ENCODE data around the gene SUCLG2.

SUCLG2 gene

GRCh38 chr3:67487564-67488114 is 166.8 kb downstream of the SUCLG2 start:
- Histone ChIP-seq H4K20me1 (ENCODE audit: insufficient read depth, low read length) (no peaks in the 10 kb centered on the region), H3K9me3 (replicated peaks; ENCODE audit: insufficient read depth, low read length) (no peaks in the 10 kb centered on the region), H3K4me1 (ENCODE audit: low read length) (no peaks in the 10 kb centered on the region), H3K9ac (ENCODE audit: low read length) (no peak overlapping the region), H2AFZ (ENCODE audit: low read length) (no peak overlapping the region), H3K4me2 (ENCODE audit: low read depth, low read length) (no peak overlapping the region), H3F3A (ENCODE audit: insufficient read depth, low read length) (no peaks in the 10 kb centered on the region), H3K79me2 (ENCODE audit: low read length) (no peaks in the 10 kb centered on the region), H3K4me3 (ENCODE audit: low read length) (no peak overlapping the region), H3K36me3 (replicated peaks; ENCODE audit: insufficient read depth, low read length) (no peaks in the 10 kb centered on the region), H3K27ac (ENCODE audit: low read length) (no peak overlapping the region), H3K9me2 (replicated peaks; ENCODE audit: insufficient read depth, low read length) (no peaks in the 10 kb centered on the region), H3K27me3 (replicated peaks; ENCODE audit: insufficient read depth, low read length) (no peaks in the 10 kb centered on the region)
- TF ChIP-seq EZH2phosphoT487 (IDR thresholded peaks at IDR 0.05; ENCODE audit: low read length) (no peak), EZH2 (optimal IDR thresholded peaks at IDR 0.05; ENCODE audit: low read depth, low read length) (no peak), CTCF (IDR thresholded peaks at IDR 0.05; ENCODE audit: low read length) (no peak)
- no peak for DNase-seq

- DNase-seq, result no peak
- H3K36me3 ChIP-seq (replicated peaks; ENCODE audit: insufficient read depth, low read length), result no peaks in the 10 kb centered on the region
- no peak overlapping the region for H3K4me3 ChIP-seq (ENCODE audit: low read length)
- H2AFZ ChIP-seq (ENCODE audit: low read length), result no peak overlapping the region
- H4K20me1 ChIP-seq (ENCODE audit: insufficient read depth, low read length), result no peaks in the 10 kb centered on the region
- no peaks in the 10 kb centered on the region for H3K9me2 ChIP-seq (replicated peaks; ENCODE audit: insufficient read depth, low read length)
- TF ChIP-seq CTCF (IDR thresholded peaks at IDR 0.05; ENCODE audit: low read length) (no peak), EZH2 (optimal IDR thresholded peaks at IDR 0.05; ENCODE audit: low read depth, low read length) (no peak), EZH2phosphoT487 (IDR thresholded peaks at IDR 0.05; ENCODE audit: low read length) (no peak)
- H3K4me1 ChIP-seq (ENCODE audit: low read length), result no peaks in the 10 kb centered on the region
- H3K9ac ChIP-seq (ENCODE audit: low read length), result no peak overlapping the region
- no peaks in the 10 kb centered on the region for H3K79me2 ChIP-seq (ENCODE audit: low read length)
- H3K4me2 ChIP-seq (ENCODE audit: low read depth, low read length), result no peak overlapping the region
- H3K27ac ChIP-seq (ENCODE audit: low read length), result no peak overlapping the region
- H3K27me3 ChIP-seq (replicated peaks; ENCODE audit: insufficient read depth, low read length), result no peaks in the 10 kb centered on the region
- no peaks in the 10 kb centered on the region for H3F3A ChIP-seq (ENCODE audit: insufficient read depth, low read length)
- no peaks in the 10 kb centered on the region for H3K9me3 ChIP-seq (replicated peaks; ENCODE audit: insufficient read depth, low read length)
Observed at GRCh38 chr3:67486883-67487282, 167.5 kb downstream of the SUCLG2 start.

- no peak overlapping the region for H3K4me3 ChIP-seq (ENCODE audit: low read length)
- no peaks in the 10 kb centered on the region for H3K27me3 ChIP-seq (replicated peaks; ENCODE audit: insufficient read depth, low read length)
- no peaks in the 10 kb centered on the region for H3F3A ChIP-seq (ENCODE audit: insufficient read depth, low read length)
- no peaks in the 10 kb centered on the region for H3K9me3 ChIP-seq (replicated peaks; ENCODE audit: insufficient read depth, low read length)
- H3K4me1 ChIP-seq (ENCODE audit: low read length), result no peaks in the 10 kb centered on the region
- H4K20me1 ChIP-seq (ENCODE audit: insufficient read depth, low read length), result no peaks in the 10 kb centered on the region
- H3K4me2 ChIP-seq (ENCODE audit: low read depth, low read length), result no peak overlapping the region
- H3K9ac ChIP-seq (ENCODE audit: low read length), result no peak overlapping the region
- H3K27ac ChIP-seq (ENCODE audit: low read length), result no peak overlapping the region
- no peaks in the 10 kb centered on the region for H3K9me2 ChIP-seq (replicated peaks; ENCODE audit: insufficient read depth, low read length)
- H3K36me3 ChIP-seq (replicated peaks; ENCODE audit: insufficient read depth, low read length), result no peaks in the 10 kb centered on the region
- no peak overlapping the region for H2AFZ ChIP-seq (ENCODE audit: low read length)
- no peak for DNase-seq
- TF ChIP-seq EZH2 (optimal IDR thresholded peaks at IDR 0.05; ENCODE audit: low read depth, low read length), result no peak
- no peak for TF ChIP-seq EZH2phosphoT487 (IDR thresholded peaks at IDR 0.05; ENCODE audit: low read length)
- TF ChIP-seq CTCF (IDR thresholded peaks at IDR 0.05; ENCODE audit: low read length), result no peak
- H3K79me2 ChIP-seq (ENCODE audit: low read length), result no peaks in the 10 kb centered on the region
Observed at GRCh38 chr3:67484085-67484484, 170.3 kb downstream of the SUCLG2 start.

All from MM.1S (cell line).